Activated naive CD8-positive, alpha-beta T cell (primary cell): ENCODE data around the gene SLC38A4.

Source experiments
- H3K27ac Mint-ChIP-seq: one replicate; pipeline ENCODE4 v1.8.0; 2021; ENCODE audit warnings: mixed read lengths
- H3K27me3 Mint-ChIP-seq: one replicate; pipeline ENCODE4 v1.8.0; 2021; ENCODE audit warnings: mixed read lengths
- H3K36me3 Mint-ChIP-seq: one replicate; pipeline ENCODE4 v1.8.0; 2021; ENCODE audit warnings: mixed read lengths
- H3K4me1 Mint-ChIP-seq: one replicate; pipeline ENCODE4 v1.8.0; 2021; ENCODE audit warnings: low read depth, mixed read lengths
- H3K4me3 Mint-ChIP-seq: one replicate; pipeline ENCODE4 v1.8.0; 2021; ENCODE audit warnings: mild to moderate bottlenecking, mixed read lengths
- H3K9me3 Mint-ChIP-seq: one replicate; pipeline ENCODE4 v1.8.0; 2021; ENCODE audit warnings: low read depth, mixed read lengths

Gene SLC38A4

DNA sequence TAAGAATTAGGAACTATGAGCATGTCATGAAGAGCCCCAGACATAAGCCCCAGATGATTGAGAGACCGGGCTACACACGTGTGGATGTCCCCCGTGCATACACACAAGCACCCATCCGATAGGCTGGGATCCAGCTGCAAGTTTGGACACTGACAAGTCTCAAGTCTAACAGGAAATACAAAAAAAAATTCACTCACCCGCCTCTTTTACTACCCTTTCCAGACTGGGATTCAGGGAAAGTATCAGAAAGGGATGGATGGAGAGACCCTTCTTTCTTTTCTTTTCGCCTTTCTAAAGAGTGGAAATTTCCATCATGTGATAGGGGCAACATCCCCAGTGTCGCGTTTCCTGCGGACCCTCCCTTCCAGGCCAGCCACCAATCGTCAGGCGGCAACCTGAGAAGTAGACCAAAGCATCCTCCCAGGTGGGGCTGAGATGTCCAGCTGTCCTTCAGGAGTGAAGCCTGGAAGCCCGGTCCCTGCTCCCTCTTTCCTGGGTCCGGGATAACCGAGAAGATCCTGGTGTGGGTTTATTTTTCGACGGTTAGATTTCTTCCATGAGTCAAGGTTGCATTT lies 6.4 kb upstream of the SLC38A4 start:
- no peak overlapping the region for H3K27ac Mint-ChIP-seq
- peaks cover 16% of the 10 kb centered on the region for H3K4me1 Mint-ChIP-seq
- H3K9me3 Mint-ChIP-seq: no peaks in the 10 kb centered on the region
- peak overlapping the region; percentile 55 for H3K4me3 Mint-ChIP-seq
- no peaks in the 10 kb centered on the region for H3K36me3 Mint-ChIP-seq
- peaks cover 48% of the 10 kb centered on the region for H3K27me3 Mint-ChIP-seq

DNA sequence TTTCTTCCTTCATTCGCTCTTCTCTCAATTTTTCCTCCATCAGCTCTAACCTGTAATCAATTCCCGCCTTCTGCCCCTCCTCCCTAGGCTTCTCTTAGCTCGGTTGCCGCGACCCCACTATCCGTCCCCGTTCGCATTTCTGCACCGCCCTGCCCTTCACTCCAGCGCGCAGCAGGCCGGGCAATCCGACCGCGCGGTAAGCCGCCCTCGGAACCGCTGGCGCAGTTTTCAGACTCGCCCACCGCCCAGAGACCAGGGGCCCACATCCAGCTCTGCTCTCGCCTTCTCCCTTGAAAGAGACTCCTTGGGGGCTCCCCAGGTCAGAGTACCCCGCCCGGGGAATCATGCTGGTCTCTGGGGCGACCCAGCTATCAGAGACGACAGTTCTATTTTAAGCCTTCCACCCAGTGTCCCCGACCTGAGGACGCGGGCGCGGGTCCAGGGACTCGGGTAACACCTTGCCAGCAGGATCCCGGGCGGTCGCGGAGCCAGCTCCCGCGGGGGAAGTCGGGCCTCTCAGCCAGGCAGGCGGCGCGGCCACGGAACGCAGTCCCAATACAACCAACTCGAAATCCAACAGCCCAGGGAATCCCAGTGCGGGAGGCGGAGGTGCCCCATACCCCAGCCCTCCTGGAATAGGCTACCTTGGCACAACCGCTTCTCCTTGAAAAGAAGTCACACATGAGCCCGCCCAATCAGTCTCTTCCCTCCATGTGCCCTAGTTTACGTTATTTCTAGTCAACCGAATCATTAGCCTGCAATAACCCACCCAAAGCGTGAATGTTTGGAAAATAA lies 5.7 kb upstream of the SLC38A4 start:
- Mint-ChIP-seq H3K9me3 (no peaks in the 10 kb centered on the region), H3K27me3 (peaks cover 47% of the 10 kb centered on the region), H3K4me3 (peak overlapping the region; percentile 74)

DNA sequence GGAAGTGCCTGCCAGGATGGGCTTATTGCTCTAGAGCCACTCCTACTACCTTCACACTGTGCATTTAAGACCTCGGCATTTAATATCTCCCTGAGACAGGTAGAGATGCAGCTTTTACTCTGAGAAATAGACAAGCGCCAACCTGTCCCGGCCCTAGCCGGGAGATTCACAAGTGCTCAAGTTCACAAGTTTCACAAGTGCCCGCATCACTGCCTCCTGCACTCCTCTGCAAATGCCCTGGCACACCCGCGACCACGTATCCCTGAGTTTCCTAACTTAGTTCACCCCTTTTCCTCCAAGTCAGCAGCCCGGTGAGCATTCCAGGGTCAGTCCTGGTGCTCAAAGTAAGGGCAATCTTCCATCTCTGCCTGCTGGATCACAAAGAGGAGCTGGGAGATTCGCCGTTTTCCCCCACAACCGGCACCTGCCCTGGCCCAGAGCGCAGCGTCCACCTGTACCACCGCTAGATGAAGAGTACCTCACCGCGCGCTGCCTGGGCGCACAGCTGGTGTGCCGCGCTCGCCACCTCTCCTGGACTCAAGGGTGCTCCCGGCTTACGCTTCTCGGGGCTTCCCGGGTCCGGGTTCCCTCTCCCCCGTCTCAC lies 5.0 kb upstream of the SLC38A4 start:
- H3K27ac Mint-ChIP-seq: no peak overlapping the region
- H3K4me3 Mint-ChIP-seq: peak overlapping the region; percentile 74
- H3K27me3 Mint-ChIP-seq: peaks cover 52% of the 10 kb centered on the region

More for the DNA sequence above, 5.7 kb upstream of the SLC38A4 start:
- Mint-ChIP-seq H3K27ac (no peak overlapping the region), H3K4me1 (peaks cover 16% of the 10 kb centered on the region), H3K36me3 (no peaks in the 10 kb centered on the region)

DNA sequence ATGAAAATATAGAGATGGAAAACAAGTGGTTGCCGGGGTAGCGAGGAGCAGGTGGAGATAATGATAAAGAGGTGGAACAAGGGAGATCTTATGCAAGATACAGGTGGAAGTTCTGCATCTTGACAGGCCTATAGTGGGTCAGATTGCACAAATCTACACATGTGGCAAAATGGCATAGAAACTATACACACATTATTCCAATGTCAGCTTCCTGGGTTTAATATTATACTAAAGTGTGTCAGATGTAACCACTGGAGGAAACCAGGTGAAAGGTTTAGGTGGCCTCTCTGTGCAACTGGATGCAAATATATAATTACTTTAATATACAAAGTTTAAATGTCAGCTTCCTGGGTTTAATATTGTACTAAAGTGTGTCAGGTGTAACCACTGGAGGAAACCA lies 1.1 kb downstream of the SLC38A4 start:
- no peaks in the 10 kb centered on the region for H3K36me3 Mint-ChIP-seq
- peaks cover 34% of the 10 kb centered on the region for H3K27me3 Mint-ChIP-seq
- no peaks in the 10 kb centered on the region for H3K4me1 Mint-ChIP-seq
- H3K27ac Mint-ChIP-seq: no peak overlapping the region
- no peaks in the 10 kb centered on the region for H3K9me3 Mint-ChIP-seq
- H3K4me3 Mint-ChIP-seq: no peak overlapping the region

More for the DNA sequence above, 5.0 kb upstream of the SLC38A4 start:
- H3K9me3 Mint-ChIP-seq: no peaks in the 10 kb centered on the region
- H3K4me1 Mint-ChIP-seq: peaks cover 16% of the 10 kb centered on the region
- no peaks in the 10 kb centered on the region for H3K36me3 Mint-ChIP-seq

DNA sequence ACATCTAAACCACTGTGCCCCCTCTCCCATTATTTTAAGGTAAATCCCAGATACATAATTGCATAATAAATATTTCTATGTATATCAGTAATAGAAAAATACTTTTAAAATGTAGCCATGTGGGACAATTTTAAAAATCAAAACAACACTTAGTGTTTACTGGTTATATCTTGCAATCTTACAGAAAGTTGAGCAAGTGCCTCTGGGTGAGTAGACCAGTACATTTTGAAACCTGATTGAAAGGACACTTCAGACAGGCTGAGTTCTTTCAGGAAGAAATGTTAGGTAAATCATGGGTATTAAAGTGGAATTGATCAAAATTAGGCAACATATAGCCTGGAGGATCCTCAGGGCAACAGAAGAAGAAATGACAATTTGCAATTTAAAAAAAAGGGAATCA lies 7.2 kb downstream of the SLC38A4 start:
- Mint-ChIP-seq H3K27ac (no peak overlapping the region), H3K27me3 (peaks cover 6% of the 10 kb centered on the region), H3K9me3 (no peaks in the 10 kb centered on the region), H3K4me3 (no peak overlapping the region), H3K4me1 (no peaks in the 10 kb centered on the region), H3K36me3 (no peaks in the 10 kb centered on the region)

GRCh38 chr12:46815809-46816208 lies 10.0 kb downstream of the SLC38A4 start:
- no peak overlapping the region for H3K27ac Mint-ChIP-seq
- no peaks in the 10 kb centered on the region for H3K9me3 Mint-ChIP-seq
- H3K4me3 Mint-ChIP-seq: no peak overlapping the region
- peaks cover 7% of the 10 kb centered on the region for H3K4me1 Mint-ChIP-seq
- no peaks in the 10 kb centered on the region for H3K36me3 Mint-ChIP-seq
- no peaks in the 10 kb centered on the region for H3K27me3 Mint-ChIP-seq

- H3K9me3 Mint-ChIP-seq: no peaks in the 10 kb centered on the region
- H3K27me3 Mint-ChIP-seq: no peaks in the 10 kb centered on the region
Observed at GRCh38 chr12:46814143-46814542, 11.7 kb downstream of the SLC38A4 start.

GRCh38 chr12:46811185-46811584 lies 14.6 kb downstream of the SLC38A4 start:
- Mint-ChIP-seq H3K4me1 (peaks cover 7% of the 10 kb centered on the region), H3K27me3 (peaks cover under 1% of the 10 kb centered on the region)

More at GRCh38 chr12:46814143-46814542, 11.7 kb downstream of the SLC38A4 start:
- H3K36me3 Mint-ChIP-seq: no peaks in the 10 kb centered on the region
- H3K27ac Mint-ChIP-seq: no peak overlapping the region
- H3K4me1 Mint-ChIP-seq: peaks cover 7% of the 10 kb centered on the region
- no peak overlapping the region for H3K4me3 Mint-ChIP-seq

GRCh38 chr12:46808955-46809697 lies 16.7 kb downstream of the SLC38A4 start:
- H3K4me1 Mint-ChIP-seq: peaks cover 7% of the 10 kb centered on the region
- no peaks in the 10 kb centered on the region for H3K9me3 Mint-ChIP-seq
- H3K27me3 Mint-ChIP-seq: peaks cover 2% of the 10 kb centered on the region
- no peak overlapping the region for H3K4me3 Mint-ChIP-seq
- H3K27ac Mint-ChIP-seq: no peak overlapping the region
- H3K36me3 Mint-ChIP-seq: no peaks in the 10 kb centered on the region

More at GRCh38 chr12:46811185-46811584, 14.6 kb downstream of the SLC38A4 start:
- Mint-ChIP-seq H3K27ac (no peak overlapping the region), H3K9me3 (no peaks in the 10 kb centered on the region), H3K36me3 (no peaks in the 10 kb centered on the region), H3K4me3 (no peak overlapping the region)

- H3K9me3 Mint-ChIP-seq: no peaks in the 10 kb centered on the region
- H3K27me3 Mint-ChIP-seq: peaks cover 2% of the 10 kb centered on the region
- H3K27ac Mint-ChIP-seq: no peak overlapping the region
- peaks cover 7% of the 10 kb centered on the region for H3K4me1 Mint-ChIP-seq
- no peak overlapping the region for H3K4me3 Mint-ChIP-seq
- H3K36me3 Mint-ChIP-seq: no peaks in the 10 kb centered on the region
Observed at GRCh38 chr12:46808317-46808716, 17.5 kb downstream of the SLC38A4 start.

- Mint-ChIP-seq H3K4me1 (no peaks in the 10 kb centered on the region), H3K27ac (no peak overlapping the region), H3K9me3 (no peaks in the 10 kb centered on the region), H3K36me3 (no peaks in the 10 kb centered on the region), H3K4me3 (no peak overlapping the region), H3K27me3 (peaks cover 2% of the 10 kb centered on the region)
Observed at GRCh38 chr12:46804054-46804453, 21.7 kb downstream of the SLC38A4 start.

GRCh38 chr12:46803517-46803916 lies 22.3 kb downstream of the SLC38A4 start:
- Mint-ChIP-seq H3K9me3 (no peaks in the 10 kb centered on the region), H3K4me1 (no peaks in the 10 kb centered on the region), H3K27me3 (peaks cover 2% of the 10 kb centered on the region), H3K27ac (no peak overlapping the region), H3K36me3 (no peaks in the 10 kb centered on the region), H3K4me3 (no peak overlapping the region)

DNA sequence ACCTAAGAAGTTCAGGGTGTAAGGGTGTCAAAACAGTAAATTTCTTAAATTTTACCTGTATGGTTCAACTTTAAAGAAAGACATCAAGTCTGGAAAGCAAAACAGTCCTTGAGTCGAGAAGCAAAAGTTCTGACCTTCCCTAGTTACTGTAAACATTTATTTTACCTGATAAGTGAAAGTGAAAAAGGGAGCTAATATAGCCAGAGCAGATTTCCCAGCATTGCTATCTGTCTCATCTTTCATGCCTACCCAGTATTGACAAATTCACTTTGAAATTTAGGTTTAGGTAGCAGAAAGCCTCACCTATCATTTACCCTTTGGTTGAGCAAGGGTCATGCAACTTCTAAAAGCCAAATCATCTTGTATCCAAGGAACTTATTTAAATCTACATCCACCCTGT lies 24.5 kb downstream of the SLC38A4 start:
- Mint-ChIP-seq H3K36me3 (no peaks in the 10 kb centered on the region), H3K27ac (no peak overlapping the region), H3K4me3 (no peak overlapping the region), H3K27me3 (peaks cover 4% of the 10 kb centered on the region), H3K9me3 (no peaks in the 10 kb centered on the region), H3K4me1 (no peaks in the 10 kb centered on the region)

GRCh38 chr12:46800160-46800559 lies 25.6 kb downstream of the SLC38A4 start:
- Mint-ChIP-seq H3K27me3 (peaks cover 2% of the 10 kb centered on the region), H3K4me3 (no peak overlapping the region), H3K27ac (no peak overlapping the region), H3K4me1 (no peaks in the 10 kb centered on the region), H3K9me3 (no peaks in the 10 kb centered on the region), H3K36me3 (peaks cover 2% of the 10 kb centered on the region)

- H3K9me3 Mint-ChIP-seq: no peaks in the 10 kb centered on the region
- H3K36me3 Mint-ChIP-seq: peaks cover 2% of the 10 kb centered on the region
- H3K27me3 Mint-ChIP-seq: peaks cover 2% of the 10 kb centered on the region
- H3K27ac Mint-ChIP-seq: no peak overlapping the region
- H3K4me3 Mint-ChIP-seq: no peak overlapping the region
- H3K4me1 Mint-ChIP-seq: no peaks in the 10 kb centered on the region
Observed at GRCh38 chr12:46798648-46799047, 27.1 kb downstream of the SLC38A4 start.
